ENCODE results near the gene TRABD2B. TPM values are rescaled to one million over a fixed set of nuclear protein-coding genes. Genes with fewer than 3 reads are reported as not detected.

TRABD2B gene
- polyA plus RNA-seq, 1 of the 3 experiments (the other 2 are of a cell fraction), result 0.03 TPM

- H3K4me2 ChIP-seq, result no peak overlapping the region
- no peaks in the 10 kb centered on the region for H3K27me3 ChIP-seq (ENCODE audit: insufficient read depth)
- H3K79me2 ChIP-seq (ENCODE audit: insufficient read depth), result no peaks in the 10 kb centered on the region
- H3K9me3 ChIP-seq, result no peaks in the 10 kb centered on the region
- DNase-seq, result no peak
- H2AFZ ChIP-seq (ENCODE audit: low read depth), result no peak overlapping the region
- WGBS (ENCODE audit: low lambda C conversion rate), result 42% methylated on average over 5 of the region's 6 CpGs
- H3K4me1 ChIP-seq (ENCODE audit: control insufficient read depth in 1 of 2, insufficient read depth in 2 of 2, low read depth in 1 of 2, low read length in 1 of 2), result no peaks in the 10 kb centered on the region; a peak in 1 of 4 replicates
- H3K36me3 ChIP-seq (replicated peaks in 1 of 2; ENCODE audit: control insufficient read depth in 1 of 2, insufficient read depth in 2 of 2, low read length in 1 of 2), result no peaks in the 10 kb centered on the region
- ChIA-PET POLR2A (no interaction called here), CTCF (interaction anchor here (0.6 to 1.4 kb wide), 5 partner anchors 16 to 52 kb away, joined by 3 read pairs; partner anchors contain the start of gene TRABD2B)
- H3K9ac ChIP-seq, result no peak overlapping the region
- TF ChIP-seq SIN3A (IDR thresholded peaks at IDR 0.05; ENCODE audit: borderline replicate concordance, low read depth, low read length), result no peak
- TF ChIP-seq TCF12 (IDR thresholded peaks at IDR 0.05), result no peak
- no peak for TF ChIP-seq REST (IDR thresholded peaks at IDR 0.05; ENCODE audit: low read depth, low read length)
- no peak for TF ChIP-seq JUND (IDR thresholded peaks at IDR 0.05)
- no peak for TF ChIP-seq NRF1 (IDR thresholded peaks at IDR 0.05; ENCODE audit: low read depth, low read length)
- no peak for TF ChIP-seq GABPA (IDR thresholded peaks at IDR 0.05; ENCODE audit: low read depth)
- no peak for TF ChIP-seq PBX3 (IDR thresholded peaks at IDR 0.05)
- TF ChIP-seq MEF2A (IDR thresholded peaks at IDR 0.05; ENCODE audit: borderline replicate concordance, low read depth), result no peak
- TF ChIP-seq IRF3 (IDR thresholded peaks at IDR 0.05; ENCODE audit: low read depth, low read length), result no peak
- TF ChIP-seq SMC3 (IDR thresholded peaks at IDR 0.05; ENCODE audit: low read depth, low read length), result no peak
- no peak for TF ChIP-seq TAF1 (IDR thresholded peaks at IDR 0.05; ENCODE audit: borderline replicate concordance, low read depth, low read length)
- TF ChIP-seq EZH2phosphoT487 (IDR thresholded peaks at IDR 0.05; ENCODE audit: borderline replicate concordance, low read depth), result no peak
- no peak for TF ChIP-seq GATA2 (CRISPR knock-in tag; IDR thresholded peaks at IDR 0.05)
- TF ChIP-seq FOXJ3 (CRISPR knock-in tag; IDR thresholded peaks at IDR 0.05), result no peak
- no peak for TF ChIP-seq FOSL2 (IDR thresholded peaks at IDR 0.05; ENCODE audit: borderline replicate concordance, low read depth)
- no peak for TF ChIP-seq ELF1 (IDR thresholded peaks at IDR 0.05)
- no peak for TF ChIP-seq FOXM1 (IDR thresholded peaks at IDR 0.05; ENCODE audit: low read depth)
- TF ChIP-seq, protein P1, sequence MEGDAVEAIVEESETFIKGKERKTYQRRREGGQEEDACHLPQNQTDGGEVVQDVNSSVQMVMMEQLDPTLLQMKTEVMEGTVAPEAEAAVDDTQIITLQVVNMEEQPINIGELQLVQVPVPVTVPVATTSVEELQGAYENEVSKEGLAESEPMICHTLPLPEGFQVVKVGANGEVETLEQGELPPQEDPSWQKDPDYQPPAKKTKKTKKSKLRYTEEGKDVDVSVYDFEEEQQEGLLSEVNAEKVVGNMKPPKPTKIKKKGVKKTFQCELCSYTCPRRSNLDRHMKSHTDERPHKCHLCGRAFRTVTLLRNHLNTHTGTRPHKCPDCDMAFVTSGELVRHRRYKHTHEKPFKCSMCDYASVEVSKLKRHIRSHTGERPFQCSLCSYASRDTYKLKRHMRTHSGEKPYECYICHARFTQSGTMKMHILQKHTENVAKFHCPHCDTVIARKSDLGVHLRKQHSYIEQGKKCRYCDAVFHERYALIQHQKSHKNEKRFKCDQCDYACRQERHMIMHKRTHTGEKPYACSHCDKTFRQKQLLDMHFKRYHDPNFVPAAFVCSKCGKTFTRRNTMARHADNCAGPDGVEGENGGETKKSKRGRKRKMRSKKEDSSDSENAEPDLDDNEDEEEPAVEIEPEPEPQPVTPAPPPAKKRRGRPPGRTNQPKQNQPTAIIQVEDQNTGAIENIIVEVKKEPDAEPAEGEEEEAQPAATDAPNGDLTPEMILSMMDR (IDR thresholded peaks at IDR 0.05), result no peak
- TF ChIP-seq RXRA (IDR thresholded peaks at IDR 0.05; ENCODE audit: borderline replicate concordance, low read depth), result no peak
- H3F3A ChIP-seq (replicated peaks; ENCODE audit: insufficient read depth), result no peaks in the 10 kb centered on the region
- no peaks in the 10 kb centered on the region for H4K20me1 ChIP-seq (ENCODE audit: insufficient read depth)
- H3K27ac ChIP-seq (ENCODE audit: low read depth in 2 of 2, low read length in 1 of 2), result no peak overlapping the region
- H3K4me3 ChIP-seq (ENCODE audit: low read depth in 2 of 2, low read length in 1 of 2), result no peak overlapping the region
- no peaks in the 10 kb centered on the region for H3K9me2 ChIP-seq
These were observed 45.5 kb downstream of the TRABD2B start for GRCh38 chr1:47951545-47952235.

Measured in SK-N-SH (cell line).